Dedifferentiated amniotic fluid mesenchymal stem cell (primary cell): ENCODE results near the gene IQCN.

Experiments
- DNase-seq: peaks from one replicate; pipeline ENCODE4 v3.0.0-alpha.2; 2016; ENCODE audit errors: extremely low spot score

Gene IQCN

DNA sequence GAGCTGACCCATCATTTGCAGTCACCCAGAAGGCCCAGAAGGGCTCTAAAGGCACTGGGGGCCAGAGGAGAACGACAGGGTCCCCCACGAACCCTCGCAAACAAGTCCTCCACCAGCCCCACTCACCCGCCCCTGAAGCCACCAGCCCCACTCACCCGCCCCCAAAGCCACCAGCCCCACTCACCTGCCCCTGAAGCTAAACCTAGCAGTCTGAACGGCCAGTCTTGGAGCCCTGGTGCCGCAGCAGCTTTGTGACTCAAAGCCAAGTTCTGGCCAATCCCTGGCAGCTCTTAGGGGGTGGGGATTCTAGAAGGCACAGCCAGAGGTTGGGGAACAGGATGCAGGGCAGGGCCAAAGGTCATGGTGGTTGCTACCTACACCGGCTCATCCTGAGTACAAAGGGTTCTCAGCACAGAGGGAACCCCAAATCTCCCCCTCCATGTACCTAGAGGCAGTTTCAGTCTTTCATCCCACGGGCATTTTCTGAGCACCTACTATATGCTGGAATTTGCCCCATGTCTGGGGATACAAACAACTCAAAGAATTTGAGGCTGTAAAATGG is at the start of gene IQCN:
TSS of gene IQCN (minus strand) at position 234 of the 562 bp plus-strand sequence. CDS start 4,974 bp downstream, outside the sequence.
- DNase-seq: no peak

DNA sequence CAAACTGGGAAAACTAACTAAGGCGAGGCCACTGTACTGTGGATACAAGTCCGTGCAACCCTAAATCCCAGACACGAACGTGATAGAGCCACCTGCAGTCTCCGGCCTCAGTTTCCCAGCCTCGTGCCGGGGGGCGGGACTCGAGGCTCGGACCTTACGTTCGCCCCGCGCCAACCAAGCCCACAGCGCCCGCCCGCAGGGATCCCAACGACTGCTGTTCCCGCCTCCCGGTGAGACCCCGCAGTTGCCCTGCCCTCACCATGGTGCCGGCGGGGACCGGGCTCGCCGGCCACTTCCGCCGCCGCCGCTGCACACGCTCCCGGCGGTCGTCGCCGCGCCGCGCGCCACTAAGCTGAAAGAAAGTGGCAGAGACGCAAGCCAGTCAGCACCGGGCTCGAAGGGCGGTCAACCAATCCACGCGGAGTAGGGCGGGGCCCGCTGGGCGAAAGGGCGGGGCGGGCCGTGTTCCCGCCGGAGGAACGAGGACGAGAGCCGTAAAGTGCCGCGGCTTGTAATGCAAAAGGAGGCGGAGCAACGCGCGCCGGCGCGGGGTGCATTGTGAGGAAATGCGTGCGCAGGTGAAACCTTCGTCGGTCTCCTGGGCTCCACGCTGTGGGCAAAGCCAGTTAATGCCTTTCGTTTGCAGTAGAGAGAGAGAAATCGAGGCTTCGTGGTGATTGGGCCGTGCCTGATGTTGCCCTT is 48.7 kb upstream of the IQCN start, which contains the start of gene LSM4:
TSS of gene LSM4 (minus strand) at position 318 of the 702 bp plus-strand sequence. CDS start at position 262, 56 bp downstream.
- peak; percentile 96 for DNase-seq

GRCh38 chr19:18322318-18322758 is 48.1 kb upstream of the IQCN start:
- DNase-seq: peak; percentile 76

DNA sequence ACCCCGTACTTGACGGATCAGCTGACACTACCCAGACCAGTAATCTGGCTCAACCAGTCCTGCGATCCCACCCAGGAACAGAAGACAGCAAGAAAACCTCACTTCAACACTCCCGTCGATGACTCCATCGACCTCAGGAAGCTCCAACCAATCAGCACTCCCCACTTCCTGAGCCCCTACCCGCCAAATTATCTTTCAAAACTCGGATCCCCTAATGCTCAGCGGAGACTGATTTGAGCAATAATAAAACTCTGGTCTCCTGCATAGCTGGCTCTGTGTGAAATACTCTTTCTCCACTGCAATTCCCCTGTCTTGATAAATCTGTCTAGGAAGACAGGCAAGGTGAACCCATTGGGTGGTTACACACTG is 47.5 kb upstream of the IQCN start:
- DNase-seq: no peak

GRCh38 chr19:18320865-18321733 is 46.8 kb upstream of the IQCN start:
- DNase-seq: no peak

GRCh38 chr19:18319591-18320135 is 45.4 kb upstream of the IQCN start:
- no peak for DNase-seq

GRCh38 chr19:18317961-18318800 is 43.9 kb upstream of the IQCN start:
- no peak for DNase-seq

GRCh38 chr19:18313398-18313797 is 39.1 kb upstream of the IQCN start:
- DNase-seq: no peak

GRCh38 chr19:18312092-18312534 is 37.9 kb upstream of the IQCN start:
- no peak for DNase-seq

DNA sequence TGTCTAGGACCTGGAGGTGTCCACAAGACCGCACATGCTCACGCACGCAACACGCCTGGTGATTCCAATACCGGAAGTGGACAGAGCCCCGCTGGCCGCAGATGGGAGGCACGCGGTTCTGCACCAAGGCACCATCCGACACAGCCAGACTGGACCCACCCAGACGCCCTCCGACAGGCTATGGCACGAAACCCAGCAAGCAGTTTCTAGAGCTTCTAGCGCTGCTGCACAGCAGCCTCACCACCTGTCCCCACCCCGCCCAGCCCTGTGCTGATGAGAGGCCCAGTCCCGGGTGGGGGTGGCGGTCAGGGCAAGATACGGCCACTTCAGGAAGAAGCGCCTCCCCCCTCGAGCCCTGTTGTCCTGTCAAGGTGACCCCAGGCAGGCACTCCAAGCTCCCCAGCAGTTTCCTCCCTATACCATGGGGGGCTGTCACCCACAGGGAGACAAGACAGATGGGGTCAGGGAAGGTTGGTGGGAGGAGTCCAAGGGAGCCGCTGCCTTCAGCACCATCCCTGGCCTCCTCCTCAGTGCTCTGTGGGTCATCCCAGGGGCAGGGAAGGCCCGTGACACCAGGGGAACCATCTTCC is 37.3 kb upstream of the IQCN start:
- no peak for DNase-seq

GRCh38 chr19:18310966-18311365 is 36.7 kb upstream of the IQCN start:
- DNase-seq: no peak

DNA sequence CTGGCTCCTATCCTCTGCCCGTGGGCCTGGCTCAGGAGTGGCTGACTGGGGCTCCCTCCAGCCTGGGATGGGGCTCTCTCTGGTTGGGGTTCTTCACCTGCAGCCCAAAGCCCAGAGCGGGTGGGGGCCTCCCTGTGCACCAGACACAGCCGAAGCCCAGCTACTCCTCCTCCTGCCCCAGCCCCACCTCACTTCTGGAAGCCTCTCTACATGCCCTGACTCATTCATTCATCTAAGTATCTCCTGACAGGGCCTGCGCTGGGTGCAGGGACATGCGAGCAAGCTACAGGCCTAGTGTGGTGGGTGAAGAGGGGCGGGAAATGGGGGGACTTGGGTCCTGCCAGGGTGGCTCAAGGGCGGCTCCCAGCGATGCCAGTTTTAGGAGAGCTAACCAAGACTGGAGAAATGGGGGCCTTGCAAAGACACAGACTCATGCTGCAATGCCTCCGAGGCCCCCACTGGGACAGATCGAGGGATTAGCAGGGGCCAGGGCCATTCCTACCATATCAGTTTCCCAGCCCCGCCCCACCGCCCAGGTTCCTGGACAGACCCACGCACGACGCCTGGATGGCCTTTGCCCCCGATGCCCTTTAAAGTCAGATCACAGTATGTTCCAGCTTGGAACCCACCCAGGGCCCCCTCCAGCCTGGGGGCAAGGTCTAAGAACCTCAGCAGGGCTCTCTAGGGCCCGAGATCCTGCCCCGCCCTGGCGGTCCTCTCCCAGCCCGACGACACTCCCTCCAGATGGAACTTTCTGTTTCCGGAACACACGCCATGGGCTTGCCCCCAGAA is 36.1 kb upstream of the IQCN start:
- DNase-seq: no peak

DNA sequence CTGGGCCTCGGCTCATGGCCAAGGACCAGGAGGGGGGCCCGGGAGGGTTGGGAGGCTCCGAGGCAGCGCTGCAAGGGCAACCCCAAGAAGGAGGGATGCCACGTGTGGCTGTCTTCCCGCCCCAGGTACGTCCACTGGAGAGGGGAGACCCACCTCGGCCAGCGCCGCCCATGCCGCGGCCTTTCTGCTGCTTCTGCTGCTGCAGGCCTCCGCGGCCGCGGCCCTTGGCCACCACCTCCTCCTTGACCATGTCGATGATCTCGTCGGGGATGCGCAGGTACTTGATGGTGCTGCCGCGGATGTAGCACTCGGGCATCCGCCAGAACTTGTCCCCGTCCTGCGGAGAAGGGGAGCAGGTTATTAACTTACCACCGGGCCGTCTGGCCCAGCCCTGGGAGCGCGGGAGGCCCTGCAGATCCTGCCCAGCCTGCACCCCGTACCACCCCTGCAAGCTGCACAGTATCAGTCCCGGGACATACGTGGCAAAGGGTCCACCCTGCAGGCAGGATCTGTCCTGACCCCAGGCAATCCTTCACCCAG is 35.3 kb upstream of the IQCN start:
- no peak for DNase-seq

DNA sequence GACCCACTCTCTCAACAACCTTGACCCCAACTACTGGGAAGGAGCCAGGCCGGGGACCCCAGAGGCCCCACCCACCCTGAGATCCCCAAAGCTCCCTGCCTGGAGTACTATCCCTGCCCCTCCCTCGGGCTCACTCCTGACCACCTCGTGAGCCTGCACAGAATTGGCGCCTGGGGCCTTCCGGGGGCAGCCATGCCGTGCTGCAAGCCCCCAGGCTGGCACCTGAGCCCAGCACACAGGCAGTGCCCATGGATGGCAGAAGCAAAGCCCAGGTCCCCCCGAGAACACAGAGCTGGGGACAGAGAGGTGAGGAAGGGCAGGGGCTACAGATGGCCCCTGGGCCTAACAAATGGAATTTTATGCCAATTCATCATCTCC is 34.7 kb upstream of the IQCN start:
- DNase-seq: no peak

DNA sequence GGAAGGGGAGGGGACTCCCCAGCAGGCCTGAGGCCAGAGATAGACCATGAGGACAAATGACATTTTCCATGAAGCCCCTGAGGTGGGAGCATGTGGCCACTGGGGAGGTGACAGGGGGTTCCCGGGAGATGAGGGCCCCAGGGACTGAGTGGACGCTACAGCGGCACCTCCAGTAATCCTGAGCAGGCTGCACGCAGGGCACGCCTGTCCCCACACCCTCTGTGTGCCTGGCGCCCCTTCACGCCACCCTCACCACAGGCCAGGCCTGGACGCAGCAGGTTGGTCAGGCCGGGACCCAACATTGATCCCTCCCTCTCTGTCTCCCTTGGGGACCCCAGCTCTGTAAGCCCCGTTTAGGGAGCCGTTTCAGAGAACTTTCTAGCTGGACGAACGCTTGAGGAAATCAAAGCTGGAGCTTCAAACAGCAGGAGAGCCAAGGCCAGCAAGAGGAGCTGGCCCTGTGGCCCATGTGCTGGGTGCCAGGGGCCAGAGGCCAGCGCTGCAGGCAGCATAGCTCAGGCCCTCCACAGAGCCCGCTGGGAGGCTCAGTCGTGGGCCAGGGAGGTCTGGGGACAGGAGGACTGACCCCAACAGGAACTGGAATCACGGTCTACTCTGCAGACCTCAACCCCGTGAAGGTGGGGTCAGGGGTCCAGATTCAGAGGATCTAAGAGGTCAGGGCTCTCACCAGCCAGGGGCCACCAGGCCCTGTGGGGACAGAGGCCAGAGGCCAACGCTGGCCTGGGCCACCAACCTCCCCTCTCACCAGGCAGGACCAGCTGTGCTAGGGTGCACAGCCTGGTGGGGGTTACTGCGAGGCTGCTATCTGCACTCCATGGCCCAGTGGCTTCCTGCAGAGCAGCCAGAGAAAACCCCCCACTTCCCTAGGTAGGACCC is 34.0 kb upstream of the IQCN start:
- DNase-seq: no peak

- DNase-seq: no peak
Observed at GRCh38 chr19:18307271-18307681, 33.0 kb upstream of the IQCN start.

DNA sequence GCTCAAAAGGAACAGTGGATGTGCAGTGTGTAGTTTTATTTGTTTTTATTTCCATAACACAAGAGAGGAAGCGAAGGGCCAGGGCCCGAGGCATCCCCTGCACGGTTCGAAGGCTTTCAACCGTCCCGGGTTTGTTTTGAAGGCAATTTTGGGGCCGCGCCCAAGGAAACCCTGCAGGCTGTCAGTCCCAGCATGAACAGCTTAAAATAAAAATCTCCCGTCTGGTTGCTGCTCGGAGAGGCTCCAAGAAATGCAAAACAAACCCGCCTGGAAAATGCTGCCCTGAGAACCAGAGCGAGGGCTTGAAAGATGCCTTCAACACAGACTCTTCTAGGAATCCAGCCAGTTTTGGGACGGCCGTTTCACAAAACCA is 32.6 kb upstream of the IQCN start:
- no peak for DNase-seq

DNA sequence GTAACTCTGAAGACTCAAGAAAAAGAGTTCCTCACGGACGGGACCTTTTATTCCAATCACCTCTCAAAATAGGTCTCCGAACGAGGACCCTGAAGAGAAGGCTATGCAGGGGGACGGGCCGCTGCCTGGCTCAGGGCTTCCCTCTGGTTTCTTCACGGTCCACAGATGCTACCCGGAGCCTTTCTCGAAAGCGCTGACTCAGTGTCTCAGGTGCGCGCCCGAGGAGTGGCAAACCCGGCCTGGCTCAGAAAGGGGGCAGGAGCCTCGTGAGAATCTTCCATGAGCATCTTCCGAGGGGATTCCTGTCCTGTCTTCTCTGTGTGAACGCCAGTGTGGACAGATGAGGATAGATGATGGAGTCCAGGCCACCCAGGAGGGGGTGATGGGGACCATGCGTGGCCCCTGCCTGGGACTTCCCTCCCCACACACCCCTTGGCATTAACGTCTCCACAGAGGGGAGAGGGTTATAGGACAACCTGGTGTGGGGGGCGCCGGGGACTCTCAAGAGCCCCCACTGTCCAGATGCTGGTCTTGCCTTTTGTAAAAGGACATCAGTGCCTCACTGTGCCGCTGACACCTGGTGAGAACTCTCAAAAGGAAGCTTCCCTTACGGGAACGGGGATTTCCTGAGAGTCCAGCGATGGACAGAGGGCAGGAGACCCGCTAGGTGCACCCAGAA is 32.1 kb upstream of the IQCN start:
- DNase-seq: no peak
